GM10248 (cell line): ENCODE measurements around the gene CAMK1.

Source experiments
- CTCF ChIA-PET: fragments of 300-600 bp; sonication (Branson Sonifier 250); formaldehyde crosslinking; extraction: SDS; loops from one replicate; lab custom pipeline; 2021; ENCODE audit warnings: antibody characterized with exemption; lab: Yijun Ruan, JAX
- POLR2A ChIA-PET: fragments of 350-650 bp; sonication (Branson Sonifier 250); formaldehyde crosslinking; extraction: SDS; loops from one replicate; lab custom pipeline; 2020; ENCODE audit warnings: antibody characterized with exemption; lab: Yijun Ruan, JAX
- DNase-seq: peaks from one replicate; pipeline ENCODE4 v3.0.0; 2012; ENCODE audit errors: extremely low spot score
- CTCF ChIP-seq: IDR thresholded peaks from 2 replicates; pipeline ENCODE4 v1.5.1; 2012; ENCODE audit warnings: mild to moderate bottlenecking, low read depth; ENCODE audit errors: extremely low read depth, missing control alignments, control extremely low read depth

CAMK1 gene

GRCh38 chr3:9769426-9770275 lies at the start of gene CAMK1:
TSS of gene CAMK1 (minus strand) at chr3:9769947. CDS start at chr3:9767749, 2,198 bp downstream.
- peak; percentile 80 for DNase-seq
- ChIA-PET POLR2A (no interaction called here), CTCF (interaction anchor here (0.7 to 1.2 kb wide), 3 partner anchors 8 to 39 kb away, joined by 3 to 4 read pairs (median 3); no protein-coding TSS in a partner anchor)
- no peak for TF ChIP-seq CTCF

GRCh38 chr3:9818666-9819335 lies 49.1 kb upstream of the CAMK1 start:
- no peak for DNase-seq
- ChIA-PET POLR2A (no interaction called here), CTCF (interaction anchor here (1.5 to 2.1 kb wide), 2 partner anchors 11 to 12 kb away, joined by 4 read pairs; no protein-coding TSS in a partner anchor)
- no peak for TF ChIP-seq CTCF

- POLR2A ChIA-PET = no interaction called here
- no peak for TF ChIP-seq CTCF
- CTCF ChIA-PET = interaction anchor here (1.2 kb wide), 2 partner anchors 9 to 14 kb away, joined by 3 to 5 read pairs; no protein-coding TSS in a partner anchor
- no peak for DNase-seq
Measured at GRCh38 chr3:9817436-9817835, 47.7 kb upstream of the CAMK1 start.

- POLR2A ChIA-PET = no interaction called here
- TF ChIP-seq CTCF = no peak
- no peak for DNase-seq
- CTCF ChIA-PET = interaction anchor here (1.4 kb wide), 1 partner anchor 10 kb away, joined by 4 read pairs; no protein-coding TSS in a partner anchor
Measured at GRCh38 chr3:9815986-9816385, 46.2 kb upstream of the CAMK1 start.

- ChIA-PET CTCF (interaction anchor here (1.2 to 1.5 kb wide), 3 partner anchors 14 to 87 kb away, joined by 3 to 4 read pairs (median 4); no protein-coding TSS in a partner anchor), POLR2A (interaction anchor here (0.7 kb wide), 1 partner anchor 101 kb away, joined by 3 read pairs; no protein-coding TSS in a partner anchor)
- TF ChIP-seq CTCF = no peak
- DNase-seq = no peak
Measured at GRCh38 chr3:9812870-9813483, 43.2 kb upstream of the CAMK1 start.

GRCh38 chr3:9810846-9811245 lies 41.1 kb upstream of the CAMK1 start:
- ChIA-PET POLR2A (no interaction called here), CTCF (no interaction called here)
- no peak for TF ChIP-seq CTCF
- no peak for DNase-seq
